HepG2 (cell line): ENCODE measurements around the gene MAGED1. TPM values are rescaled to one million over a fixed set of nuclear protein-coding genes. Genes with fewer than 3 reads are reported as not detected.
A peak's percentile ranks its signal among the peaks of the same experiment; 100 is the strongest.

Source experiments
- EHMT2 ChIP-seq: fragments of 200-600 bp; sonication (generic); IDR thresholded peaks from 2 replicates; pipeline ENCODE4 v1.7.0; 2017; ENCODE audit warnings: antibody characterized with exemption, low read depth, low read length, borderline replicate concordance
- NKX3-1 ChIP-seq: sonication (generic); formaldehyde crosslinking; IDR thresholded peaks from 2 replicates; pipeline ENCODE4 v1.5.0; 2020; ENCODE audit warnings: missing genetic modification reagents
- PAX8 ChIP-seq: sonication (generic); formaldehyde crosslinking; IDR thresholded peaks from 2 replicates; pipeline ENCODE4 v1.8.0; 2022; ENCODE audit warnings: mild to moderate bottlenecking, missing genetic modification reagents, borderline replicate concordance
- PHF5A ChIP-seq: IDR thresholded peaks from one replicate; pipeline ENCODE4 v1.6.1; 2018; ENCODE audit warnings: low read depth, missing genetic modification reagents; ENCODE audit not compliant: unreplicated experiment
- POLR2G ChIP-seq: fragments of 200-400 bp; formaldehyde crosslinking; IDR thresholded peaks from 2 replicates; pipeline ENCODE4 v1.6.1; 2018; ENCODE audit warnings: mild to moderate bottlenecking, low read depth, low read length, moderate library complexity
- SIX1 ChIP-seq: sonication (generic); formaldehyde crosslinking; IDR thresholded peaks from 2 replicates; pipeline ENCODE4 v1.4.0; 2020; ENCODE audit warnings: missing genetic modification reagents, borderline replicate concordance
- SP2 ChIP-seq: sonication (generic); formaldehyde crosslinking; IDR thresholded peaks from 2 replicates; pipeline ENCODE4 v1.5.1; 2020; ENCODE audit warnings: mild to moderate bottlenecking, missing genetic modification reagents
- TBX2 ChIP-seq: sonication (generic); formaldehyde crosslinking; IDR thresholded peaks from 2 replicates; pipeline ENCODE4 v1.5.0; 2020; ENCODE audit warnings: missing genetic modification reagents, mild to moderate bottlenecking, borderline replicate concordance
- ZKSCAN5 ChIP-seq: sonication (generic); formaldehyde crosslinking; IDR thresholded peaks from 2 replicates; pipeline ENCODE4 v1.5.1; 2020; ENCODE audit warnings: mild to moderate bottlenecking, missing genetic modification reagents
- ZNF7 ChIP-seq: IDR thresholded peaks from 2 replicates; pipeline ENCODE4 v1.6.1; 2016; ENCODE audit warnings: missing biosample characterization, missing genetic modification reagents
- ZNF768 ChIP-seq: sonication (generic); formaldehyde crosslinking; IDR thresholded peaks from 2 replicates; pipeline ENCODE4 v1.4.0; 2020; ENCODE audit warnings: missing genetic modification reagents
- ZSCAN12 ChIP-seq: sonication (generic); formaldehyde crosslinking; IDR thresholded peaks from 2 replicates; pipeline ENCODE4 v1.9.0; 2021; ENCODE audit warnings: mild to moderate bottlenecking, missing genetic modification reagents
- polyA plus RNA-seq, 8 experiments: library from polyadenylated mRNA; depleted of rRNA in 3 of 8; stranded (reverse) in 7 of 8; unstranded in 1 of 8; fragments of >200 nt; fragmentation: Illumina TruSeq in 4 of 8; extraction: Trizol in 4 of 8; gene quantifications; 2 replicates each; pipeline versions ENCODE4 v1.2.1 to v1.2.3, GENCODE V29; 2011 to 2016; ENCODE audit warnings: low read depth in 4 of 8, missing spikeins in 1 of 8, mixed read lengths in 1 of 8; ENCODE audit not compliant: insufficient read depth in 1 of 8
- total RNA-seq, 5 experiments: library from RNA; depleted of rRNA; stranded (reverse); fragments of >200 nt; fragmentation: Illumina TruSeq; extraction: Trizol; gene quantifications; 2 replicates each; pipeline ENCODE4 v1.2.3, GENCODE V29; 2016; ENCODE audit warnings: low read depth in 1 of 5
- TF ChIP-seq, protein P1 (sequence below): sonication (generic); formaldehyde crosslinking; IDR thresholded peaks from 2 replicates; pipeline ENCODE4 v1.4.0; 2020; ENCODE audit warnings: missing genetic modification reagents, borderline replicate concordance
- TF ChIP-seq, protein P2 (sequence below), 2 experiments: IDR thresholded peaks; 2 replicates each; pipeline ENCODE4 v1.6.1; 2011 to 2012; ENCODE audit warnings: low read length in 2 of 2, borderline replicate concordance in 1 of 2, low read depth in 1 of 2, mild to moderate bottlenecking in 1 of 2, moderate library complexity in 1 of 2
- TF ChIP-seq, protein P3 (sequence below): sonication (generic); formaldehyde crosslinking; IDR thresholded peaks from 2 replicates; pipeline ENCODE4 v1.4.0; 2020; ENCODE audit warnings: missing genetic modification reagents

Gene MAGED1
- total and polyA plus RNA-seq, 2 of the 13 experiments (the other 11 are each of a cell fraction or from before 2014, with no cell fraction given): 105 to 137 TPM

DNA sequence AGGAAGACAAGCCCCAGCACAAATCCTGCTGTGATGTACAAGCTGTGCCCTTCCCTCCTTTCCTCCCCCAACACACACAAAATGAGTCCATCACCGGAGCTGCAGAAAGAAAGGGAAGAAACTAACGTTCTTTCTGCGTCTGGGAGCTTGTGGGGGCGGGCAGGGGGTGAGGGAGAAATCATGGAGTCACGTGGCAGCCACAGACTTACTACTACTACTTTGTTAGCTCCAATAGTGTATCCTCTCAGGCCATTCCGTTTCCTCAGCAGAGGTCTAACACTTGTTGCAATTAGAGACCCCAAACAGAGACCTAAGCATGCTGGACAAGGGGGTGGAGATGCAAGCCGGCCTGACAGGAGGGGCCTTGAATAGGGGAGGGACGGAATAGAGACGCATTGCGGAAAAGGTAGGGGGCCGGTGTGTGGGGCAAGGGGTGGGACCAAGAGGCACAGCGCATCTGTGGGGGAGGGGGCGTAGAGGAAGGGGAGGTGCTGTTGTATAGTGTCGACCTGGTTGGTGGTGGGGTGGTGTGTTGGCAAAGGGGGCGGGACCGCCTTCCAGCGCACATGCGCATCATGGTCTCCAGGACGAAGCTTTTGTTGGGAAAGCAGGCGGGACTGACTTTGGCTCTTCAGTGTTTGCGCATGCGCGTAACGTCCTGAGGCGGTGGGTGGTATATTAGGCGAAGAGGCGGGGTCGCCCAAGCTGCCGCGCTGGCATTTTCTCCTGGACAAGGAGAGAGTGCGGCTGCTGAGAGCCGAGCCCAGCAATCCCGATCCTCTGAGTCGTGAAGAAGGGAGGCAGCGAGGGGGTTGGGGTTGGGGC is at the start of gene MAGED1 (continued):
- TF ChIP-seq, protein P1, sequence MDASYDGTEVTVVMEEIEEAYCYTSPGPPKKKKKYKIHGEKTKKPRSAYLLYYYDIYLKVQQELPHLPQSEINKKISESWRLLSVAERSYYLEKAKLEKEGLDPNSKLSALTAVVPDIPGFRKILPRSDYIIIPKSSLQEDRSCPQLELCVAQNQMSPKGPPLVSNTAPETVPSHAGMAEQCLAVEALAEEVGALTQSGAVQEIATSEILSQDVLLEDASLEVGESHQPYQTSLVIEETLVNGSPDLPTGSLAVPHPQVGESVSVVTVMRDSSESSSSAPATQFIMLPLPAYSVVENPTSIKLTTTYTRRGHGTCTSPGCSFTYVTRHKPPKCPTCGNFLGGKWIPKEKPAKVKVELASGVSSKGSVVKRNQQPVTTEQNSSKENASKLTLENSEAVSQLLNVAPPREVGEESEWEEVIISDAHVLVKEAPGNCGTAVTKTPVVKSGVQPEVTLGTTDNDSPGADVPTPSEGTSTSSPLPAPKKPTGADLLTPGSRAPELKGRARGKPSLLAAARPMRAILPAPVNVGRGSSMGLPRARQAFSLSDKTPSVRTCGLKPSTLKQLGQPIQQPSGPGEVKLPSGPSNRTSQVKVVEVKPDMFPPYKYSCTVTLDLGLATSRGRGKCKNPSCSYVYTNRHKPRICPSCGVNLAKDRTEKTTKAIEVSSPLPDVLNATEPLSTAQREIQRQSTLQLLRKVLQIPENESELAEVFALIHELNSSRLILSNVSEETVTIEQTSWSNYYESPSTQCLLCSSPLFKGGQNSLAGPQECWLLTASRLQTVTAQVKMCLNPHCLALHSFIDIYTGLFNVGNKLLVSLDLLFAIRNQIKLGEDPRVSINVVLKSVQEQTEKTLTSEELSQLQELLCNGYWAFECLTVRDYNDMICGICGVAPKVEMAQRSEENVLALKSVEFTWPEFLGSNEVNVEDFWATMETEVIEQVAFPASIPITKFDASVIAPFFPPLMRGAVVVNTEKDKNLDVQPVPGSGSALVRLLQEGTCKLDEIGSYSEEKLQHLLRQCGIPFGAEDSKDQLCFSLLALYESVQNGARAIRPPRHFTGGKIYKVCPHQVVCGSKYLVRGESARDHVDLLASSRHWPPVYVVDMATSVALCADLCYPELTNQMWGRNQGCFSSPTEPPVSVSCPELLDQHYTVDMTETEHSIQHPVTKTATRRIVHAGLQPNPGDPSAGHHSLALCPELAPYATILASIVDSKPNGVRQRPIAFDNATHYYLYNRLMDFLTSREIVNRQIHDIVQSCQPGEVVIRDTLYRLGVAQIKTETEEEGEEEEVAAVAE (CRISPR knock-in tag): no peak
- TF ChIP-seq ZNF768 (no peak), SIX1 (CRISPR knock-in tag) (no peak), ZKSCAN5 (CRISPR knock-in tag) (no peak), PAX8 (CRISPR knock-in tag) (no peak), TBX2 (CRISPR knock-in tag) (no peak), NKX3-1 (CRISPR knock-in tag) (no peak), PHF5A (CRISPR knock-in tag) (no peak), SP2 (peak; percentile 55; the same call in 1 of the 2 replicates), EHMT2 (no peak), POLR2G (peak; percentile 90), ZSCAN12 (CRISPR knock-in tag) (no peak), ZNF7 (CRISPR knock-in tag) (no peak)
- TF ChIP-seq, protein P2, sequence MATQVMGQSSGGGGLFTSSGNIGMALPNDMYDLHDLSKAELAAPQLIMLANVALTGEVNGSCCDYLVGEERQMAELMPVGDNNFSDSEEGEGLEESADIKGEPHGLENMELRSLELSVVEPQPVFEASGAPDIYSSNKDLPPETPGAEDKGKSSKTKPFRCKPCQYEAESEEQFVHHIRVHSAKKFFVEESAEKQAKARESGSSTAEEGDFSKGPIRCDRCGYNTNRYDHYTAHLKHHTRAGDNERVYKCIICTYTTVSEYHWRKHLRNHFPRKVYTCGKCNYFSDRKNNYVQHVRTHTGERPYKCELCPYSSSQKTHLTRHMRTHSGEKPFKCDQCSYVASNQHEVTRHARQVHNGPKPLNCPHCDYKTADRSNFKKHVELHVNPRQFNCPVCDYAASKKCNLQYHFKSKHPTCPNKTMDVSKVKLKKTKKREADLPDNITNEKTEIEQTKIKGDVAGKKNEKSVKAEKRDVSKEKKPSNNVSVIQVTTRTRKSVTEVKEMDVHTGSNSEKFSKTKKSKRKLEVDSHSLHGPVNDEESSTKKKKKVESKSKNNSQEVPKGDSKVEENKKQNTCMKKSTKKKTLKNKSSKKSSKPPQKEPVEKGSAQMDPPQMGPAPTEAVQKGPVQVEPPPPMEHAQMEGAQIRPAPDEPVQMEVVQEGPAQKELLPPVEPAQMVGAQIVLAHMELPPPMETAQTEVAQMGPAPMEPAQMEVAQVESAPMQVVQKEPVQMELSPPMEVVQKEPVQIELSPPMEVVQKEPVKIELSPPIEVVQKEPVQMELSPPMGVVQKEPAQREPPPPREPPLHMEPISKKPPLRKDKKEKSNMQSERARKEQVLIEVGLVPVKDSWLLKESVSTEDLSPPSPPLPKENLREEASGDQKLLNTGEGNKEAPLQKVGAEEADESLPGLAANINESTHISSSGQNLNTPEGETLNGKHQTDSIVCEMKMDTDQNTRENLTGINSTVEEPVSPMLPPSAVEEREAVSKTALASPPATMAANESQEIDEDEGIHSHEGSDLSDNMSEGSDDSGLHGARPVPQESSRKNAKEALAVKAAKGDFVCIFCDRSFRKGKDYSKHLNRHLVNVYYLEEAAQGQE (IDR thresholded peaks at IDR 0.05; ENCODE audit: borderline replicate concordance in 1 of 2, low read depth in 1 of 2, low read length in 2 of 2): 0 out of 4 replicates have a peak, but pooled peaks of 1 of the 2 experiments have one; percentile 13
- TF ChIP-seq, protein P3, sequence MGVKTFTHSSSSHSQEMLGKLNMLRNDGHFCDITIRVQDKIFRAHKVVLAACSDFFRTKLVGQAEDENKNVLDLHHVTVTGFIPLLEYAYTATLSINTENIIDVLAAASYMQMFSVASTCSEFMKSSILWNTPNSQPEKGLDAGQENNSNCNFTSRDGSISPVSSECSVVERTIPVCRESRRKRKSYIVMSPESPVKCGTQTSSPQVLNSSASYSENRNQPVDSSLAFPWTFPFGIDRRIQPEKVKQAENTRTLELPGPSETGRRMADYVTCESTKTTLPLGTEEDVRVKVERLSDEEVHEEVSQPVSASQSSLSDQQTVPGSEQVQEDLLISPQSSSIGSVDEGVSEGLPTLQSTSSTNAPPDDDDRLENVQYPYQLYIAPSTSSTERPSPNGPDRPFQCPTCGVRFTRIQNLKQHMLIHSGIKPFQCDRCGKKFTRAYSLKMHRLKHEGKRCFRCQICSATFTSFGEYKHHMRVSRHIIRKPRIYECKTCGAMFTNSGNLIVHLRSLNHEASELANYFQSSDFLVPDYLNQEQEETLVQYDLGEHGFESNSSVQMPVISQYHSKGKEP (CRISPR knock-in tag): no peak
